Mesenchymal stem cell (in vitro differentiated cells and primary cell): ENCODE data around the gene PROKR1.

Experiments used
- DNase-seq: peaks from one replicate; pipeline ENCODE4 v3.0.0-alpha.2; 2013
- H2AFZ ChIP-seq: one replicate; pipeline ENCODE4 v1.6.1; 2013; ENCODE audit warnings: low read depth, mild to moderate bottlenecking, control low read depth, inconsistent platforms, low read length, moderate library complexity
- H2AK5ac ChIP-seq: 2 replicates; pipeline ENCODE4 v1.6.1; 2013; ENCODE audit warnings: low read length, moderate library complexity, mild to moderate bottlenecking, inconsistent platforms; ENCODE audit not compliant: severe bottlenecking
- H2BK120ac ChIP-seq: one replicate; pipeline ENCODE4 v1.6.1; 2013; ENCODE audit warnings: low read depth, mild to moderate bottlenecking, inconsistent platforms, low read length, moderate library complexity
- H2BK12ac ChIP-seq, 2 experiments: one replicate each; pipeline ENCODE4 v1.6.1; 2013; ENCODE audit warnings: inconsistent platforms in 2 of 2, low read length in 2 of 2, mild to moderate bottlenecking in 2 of 2, moderate library complexity in 2 of 2, control low read depth in 1 of 2
- H2BK15ac ChIP-seq: one replicate; pipeline ENCODE4 v1.6.1; 2013; ENCODE audit warnings: mild to moderate bottlenecking, low read depth, inconsistent platforms; ENCODE audit not compliant: poor library complexity, severe bottlenecking
- H2BK5ac ChIP-seq: 2 replicates; pipeline ENCODE4 v1.6.1; 2013; ENCODE audit warnings: low read depth, mild to moderate bottlenecking, low read length, control low read depth, inconsistent platforms; ENCODE audit not compliant: poor library complexity, severe bottlenecking
- H3K14ac ChIP-seq, 2 experiments: one replicate each; pipeline ENCODE4 v1.6.1; 2013; ENCODE audit warnings: inconsistent platforms in 2 of 2, low read length in 2 of 2, control low read depth in 1 of 2, mild to moderate bottlenecking in 1 of 2, moderate library complexity in 1 of 2
- H3K18ac ChIP-seq, 2 experiments: one replicate each; pipeline ENCODE4 v1.6.1; 2013; ENCODE audit warnings: inconsistent platforms in 2 of 2, low read length in 2 of 2, control low read depth in 1 of 2, low read depth in 1 of 2, mild to moderate bottlenecking in 1 of 2
- H3K23ac ChIP-seq, 2 experiments: one replicate each; pipeline ENCODE4 v1.6.1; 2013; ENCODE audit warnings: inconsistent platforms in 2 of 2, low read length in 2 of 2, mild to moderate bottlenecking in 2 of 2, moderate library complexity in 2 of 2, control low read depth in 1 of 2
- H3K27ac ChIP-seq: 2 replicates; pipeline ENCODE4 v1.5.1; 2013; ENCODE audit warnings: mild to moderate bottlenecking, moderate library complexity, low read length, control low read depth, inconsistent platforms; ENCODE audit not compliant: poor library complexity, severe bottlenecking
- H3K27me3 ChIP-seq, 2 experiments: 2 replicates each; pipeline versions ENCODE4 v1.6.1 to v1.7.0; 2013; ENCODE audit warnings: low read length in 2 of 2, mild to moderate bottlenecking in 2 of 2, moderate library complexity in 2 of 2, control low read depth in 1 of 2, inconsistent platforms in 1 of 2; ENCODE audit not compliant: control insufficient read depth in 1 of 2, insufficient read depth in 1 of 2
- H3K36me3 ChIP-seq, 2 experiments: 2 replicates each; pipeline versions ENCODE4 v1.6.1 to v1.7.0; 2013; ENCODE audit warnings: low read length in 2 of 2, control low read depth in 1 of 2, inconsistent platforms in 1 of 2, low read depth in 1 of 2, mild to moderate bottlenecking in 1 of 2; ENCODE audit not compliant: insufficient read depth in 2 of 2, control insufficient read depth in 1 of 2
- H3K4ac ChIP-seq, 2 experiments: one replicate each; pipeline ENCODE4 v1.6.1; 2013; ENCODE audit warnings: inconsistent platforms in 2 of 2, low read length in 2 of 2, mild to moderate bottlenecking in 2 of 2, moderate library complexity in 2 of 2, control low read depth in 1 of 2, low read depth in 1 of 2
- H3K4me1 ChIP-seq: 2 replicates; pipeline ENCODE4 v1.6.1; 2013; ENCODE audit warnings: low read depth, low read length, control low read depth; ENCODE audit not compliant: control insufficient read depth, insufficient read depth
- H3K4me2 ChIP-seq: 2 replicates; pipeline ENCODE4 v1.6.1; 2013; ENCODE audit warnings: low read length, mild to moderate bottlenecking, inconsistent platforms; ENCODE audit not compliant: poor library complexity, severe bottlenecking
- H3K4me3 ChIP-seq, 2 experiments: 2 replicates each; pipeline versions ENCODE4 v1.5.1 to v1.7.0; 2013; ENCODE audit warnings: low read length in 2 of 2, mild to moderate bottlenecking in 2 of 2, control low read depth in 1 of 2, low read depth in 1 of 2; ENCODE audit not compliant: insufficient read depth in 1 of 2
- H3K79me1 ChIP-seq: replicated peaks from 2 replicates; pipeline ENCODE4 v1.6.1; 2013; ENCODE audit warnings: mild to moderate bottlenecking, control low read depth, low read length, inconsistent platforms; ENCODE audit not compliant: poor library complexity, severe bottlenecking
- H3K9ac ChIP-seq: 2 replicates; pipeline ENCODE4 v1.7.0; 2013; ENCODE audit warnings: mild to moderate bottlenecking, low read length, moderate library complexity
- H3K9me3 ChIP-seq: 2 replicates; pipeline ENCODE4 v1.7.0; 2013; ENCODE audit warnings: mild to moderate bottlenecking, low read length; ENCODE audit not compliant: control insufficient read depth
- H4K8ac ChIP-seq: one replicate; pipeline ENCODE4 v1.6.1; 2013; ENCODE audit warnings: inconsistent platforms, mild to moderate bottlenecking, low read length, moderate library complexity
- H4K91ac ChIP-seq: one replicate; pipeline ENCODE4 v1.6.1; 2013; ENCODE audit warnings: mild to moderate bottlenecking, low read length, inconsistent platforms
- WGBS: methylation state at CpG from one replicate; pipeline ENCODE4 v1.1.7; 2013; ENCODE audit warnings: mixed read lengths; 5-methylcytosine and 5-hydroxymethylcytosine counted together

The PROKR1 gene

DNA sequence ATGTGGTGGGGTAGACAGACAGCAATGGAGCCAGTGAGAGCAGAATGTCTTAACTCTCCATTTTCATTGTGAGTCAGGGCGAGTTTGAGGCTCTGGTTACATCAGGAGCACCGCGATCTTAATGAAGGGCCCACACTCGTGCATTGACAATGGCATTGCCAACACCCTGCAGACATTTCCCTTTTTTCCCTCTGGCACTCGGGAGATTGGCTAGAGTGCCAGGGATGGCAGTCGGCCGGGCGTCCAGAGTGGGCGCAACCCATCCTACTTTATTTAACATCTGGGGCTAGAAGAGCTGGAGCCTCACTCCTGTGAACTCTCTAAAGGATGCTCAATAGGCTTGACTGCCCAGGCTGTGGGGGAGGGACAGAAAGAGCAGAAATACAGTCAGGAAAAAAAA is 9.7 kb downstream of the PROKR1 start:
- H3K4me2 ChIP-seq = no peak overlapping the region
- no peak overlapping the region for H4K91ac ChIP-seq
- H2AFZ ChIP-seq = no peak overlapping the region
- no peak overlapping the region for H2BK5ac ChIP-seq
- H3K27me3 ChIP-seq = peaks cover 16 to 47% of the 10 kb centered on the region in 2 experiments
- H2BK15ac ChIP-seq = no peak overlapping the region
- H3K9me3 ChIP-seq = no peaks in the 10 kb centered on the region
- H3K14ac ChIP-seq = no peak overlapping the region
- no peak overlapping the region for H2BK120ac ChIP-seq
- no peak overlapping the region for H2BK12ac ChIP-seq
- no peak overlapping the region for H3K4me3 ChIP-seq
- no peak for DNase-seq
- no peak overlapping the region for H3K23ac ChIP-seq
- H3K4ac ChIP-seq = no peak overlapping the region
- H3K27ac ChIP-seq = no peak overlapping the region
- no peaks in the 10 kb centered on the region for H3K79me1 ChIP-seq
- 94% methylated on average over 5 of the region's 9 CpGs for WGBS
- H3K36me3 ChIP-seq = no peaks in the 10 kb centered on the region
- H3K9ac ChIP-seq = no peak overlapping the region
- H2AK5ac ChIP-seq = no peak overlapping the region
- no peaks in the 10 kb centered on the region for H3K4me1 ChIP-seq
- H3K18ac ChIP-seq = no peak overlapping the region
- no peak overlapping the region for H4K8ac ChIP-seq

DNA sequence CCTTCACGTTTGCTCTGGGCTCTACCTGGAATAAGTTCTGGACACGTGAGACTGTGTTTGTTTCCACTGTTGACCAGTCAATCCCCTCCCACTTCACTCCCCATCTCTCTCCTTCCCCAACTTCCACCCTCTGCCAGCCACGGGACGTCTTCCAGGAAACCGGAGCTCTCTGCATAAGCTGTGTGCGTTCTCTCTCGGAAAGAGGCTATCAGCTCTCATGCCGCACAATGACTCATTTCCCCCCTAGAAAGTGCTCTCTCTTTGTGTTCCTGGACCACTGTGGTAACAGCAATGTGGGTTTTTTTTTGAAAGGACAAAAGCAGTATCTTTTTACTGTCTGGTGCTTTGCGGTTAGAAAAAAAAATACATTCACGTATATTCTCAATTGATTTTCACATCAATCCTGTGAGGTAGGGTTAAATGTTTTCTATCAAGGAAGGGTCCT is 10.2 kb downstream of the PROKR1 start:
- Histone ChIP-seq H3K4me2 (no peak overlapping the region), H2BK5ac (no peak overlapping the region), H3K18ac (no peak overlapping the region), H2BK12ac (no peak overlapping the region), H3K4me3 (no peak overlapping the region), H3K14ac (no peak overlapping the region), H2AFZ (no peak overlapping the region), H2BK120ac (no peak overlapping the region), H3K4me1 (no peaks in the 10 kb centered on the region), H3K27ac (no peak overlapping the region), H4K8ac (no peak overlapping the region), H4K91ac (no peak overlapping the region), H3K4ac (no peak overlapping the region), H2BK15ac (no peak overlapping the region), H3K23ac (no peak overlapping the region), H3K9me3 (no peaks in the 10 kb centered on the region), H3K36me3 (no peaks in the 10 kb centered on the region), H3K27me3 (peaks cover 11 to 45% of the 10 kb centered on the region in 2 experiments), H3K79me1 (no peaks in the 10 kb centered on the region), H3K9ac (no peak overlapping the region), H2AK5ac (no peak overlapping the region)
- DNase-seq = peak; percentile 85
- WGBS = 15% methylated on average over 3 of the region's 10 CpGs

DNA sequence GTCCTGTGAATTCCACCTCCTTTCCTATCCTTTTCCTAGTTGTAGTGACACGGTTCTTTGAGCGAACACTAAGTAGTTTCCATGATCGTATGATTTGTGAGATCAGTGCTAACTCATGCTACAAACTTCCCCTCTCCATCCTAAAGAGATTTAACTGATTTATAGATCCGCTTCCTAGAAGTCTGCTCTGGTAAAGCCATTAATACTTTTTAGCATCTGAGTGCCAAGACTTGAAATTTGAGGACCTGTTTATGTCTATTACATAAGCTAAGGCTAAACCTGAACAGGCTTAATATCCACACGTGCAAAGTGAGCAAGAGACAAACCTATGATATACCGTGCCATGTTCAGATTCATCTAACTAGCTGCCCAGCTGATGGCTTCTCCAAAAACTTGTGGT is 14.9 kb downstream of the PROKR1 start:
- Histone ChIP-seq H2AK5ac (no peak overlapping the region), H4K8ac (no peak overlapping the region), H2BK120ac (no peak overlapping the region), H3K9ac (no peak overlapping the region), H3K36me3 (no peaks in the 10 kb centered on the region), H3K4me2 (no peak overlapping the region), H3K79me1 (no peaks in the 10 kb centered on the region), H3K14ac (no peak overlapping the region), H3K4me3 (no peak overlapping the region), H3K9me3 (no peaks in the 10 kb centered on the region), H2BK15ac (no peak overlapping the region), H3K4me1 (no peaks in the 10 kb centered on the region), H4K91ac (no peak overlapping the region), H3K4ac (no peak overlapping the region), H2BK5ac (no peak overlapping the region), H2BK12ac (no peak overlapping the region), H3K23ac (no peak overlapping the region), H3K27me3 (peaks cover 16 to 23% of the 10 kb centered on the region in 2 experiments), H3K27ac (no peak overlapping the region), H3K18ac (no peak overlapping the region), H2AFZ (no peak overlapping the region)
- no peak for DNase-seq
- WGBS = 84% methylated on average over 6 of the region's 6 CpGs

DNA sequence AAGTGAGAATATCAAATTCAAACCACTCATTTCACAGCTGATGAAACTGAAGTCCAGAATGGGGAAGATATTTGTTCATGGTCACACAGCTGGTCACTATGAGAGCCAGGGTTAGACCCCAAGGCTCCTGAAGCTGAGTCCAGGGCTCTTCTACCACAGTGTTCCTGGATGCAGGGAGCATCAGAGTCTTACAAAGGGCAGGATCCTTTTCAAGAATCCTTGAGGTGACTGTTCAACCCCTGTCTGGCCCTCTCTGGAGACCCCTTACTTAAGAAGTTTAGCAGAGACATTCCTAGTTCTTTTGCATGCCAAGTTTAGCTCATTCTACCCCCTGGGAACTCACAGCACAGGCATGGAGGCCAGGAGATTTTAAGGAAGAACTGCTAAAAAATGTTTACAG is 15.7 kb downstream of the PROKR1 start:
- no peak overlapping the region for H3K4me3 ChIP-seq
- H3K27ac ChIP-seq = no peak overlapping the region
- no peaks in the 10 kb centered on the region for H3K36me3 ChIP-seq
- no peak for DNase-seq
- H3K18ac ChIP-seq = no peak overlapping the region
- H3K4me1 ChIP-seq = no peaks in the 10 kb centered on the region
- no peak overlapping the region for H3K4ac ChIP-seq
- no peaks in the 10 kb centered on the region for H3K79me1 ChIP-seq
- H3K14ac ChIP-seq = no peak overlapping the region
- H3K9me3 ChIP-seq = no peaks in the 10 kb centered on the region
- no peak overlapping the region for H3K23ac ChIP-seq
- no peak overlapping the region for H3K4me2 ChIP-seq
- H2BK120ac ChIP-seq = no peak overlapping the region
- H2BK12ac ChIP-seq = no peak overlapping the region
- no peak overlapping the region for H2AK5ac ChIP-seq
- H3K9ac ChIP-seq = no peak overlapping the region
- peaks cover 16 to 23% of the 10 kb centered on the region in 2 experiments for H3K27me3 ChIP-seq
- no peak overlapping the region for H4K8ac ChIP-seq
- H4K91ac ChIP-seq = no peak overlapping the region
- H2BK15ac ChIP-seq = no peak overlapping the region
- no peak overlapping the region for H2BK5ac ChIP-seq
- no peak overlapping the region for H2AFZ ChIP-seq
